Fibroblast of skin of left quadriceps (primary cell): ENCODE results near the gene GADD45G.

ENCODE experiments used
- DNase-seq, 2 experiments: peaks; one replicate each; pipeline ENCODE4 v3.0.0-alpha.2; 2013; ENCODE audit warnings: low read depth in 2 of 2

Gene GADD45G

DNA sequence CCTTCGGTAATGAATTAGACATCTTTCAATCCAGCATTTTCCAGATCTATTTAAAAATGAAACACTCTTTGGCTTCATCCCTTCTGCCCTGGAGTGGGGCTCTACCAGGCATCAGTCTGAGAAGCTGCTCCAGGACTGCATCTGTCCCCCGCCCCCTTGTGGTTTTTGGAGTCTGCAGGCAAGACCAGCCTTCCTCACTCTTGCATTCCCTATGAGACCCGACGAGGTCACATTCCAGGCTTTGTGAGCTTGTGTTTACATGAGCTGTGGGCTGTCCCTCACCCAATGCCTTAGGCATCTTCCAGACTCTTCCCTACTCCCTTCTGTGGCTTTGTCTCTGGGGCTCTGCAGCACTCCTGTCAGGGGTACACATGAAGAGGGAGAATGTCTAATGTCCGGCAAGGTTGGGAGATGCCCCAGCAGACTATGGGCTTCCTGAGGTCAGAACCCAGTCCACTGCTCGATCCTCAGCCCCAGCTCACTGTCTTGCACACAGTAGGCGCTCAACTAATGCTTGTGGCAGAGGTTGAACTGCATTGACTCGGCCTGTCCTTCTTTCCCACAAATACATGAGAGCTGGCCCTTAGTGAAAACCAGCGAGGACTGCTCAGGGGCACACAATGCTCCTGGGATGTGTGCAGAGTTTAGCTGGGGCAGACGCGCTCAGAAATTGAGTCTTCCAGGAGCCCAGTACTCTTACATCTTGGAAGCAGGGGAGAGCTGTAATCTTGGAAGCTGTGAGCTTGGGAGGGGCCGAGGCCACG lies 11.7 kb upstream of the GADD45G start:
- DNase-seq = no peak

DNA sequence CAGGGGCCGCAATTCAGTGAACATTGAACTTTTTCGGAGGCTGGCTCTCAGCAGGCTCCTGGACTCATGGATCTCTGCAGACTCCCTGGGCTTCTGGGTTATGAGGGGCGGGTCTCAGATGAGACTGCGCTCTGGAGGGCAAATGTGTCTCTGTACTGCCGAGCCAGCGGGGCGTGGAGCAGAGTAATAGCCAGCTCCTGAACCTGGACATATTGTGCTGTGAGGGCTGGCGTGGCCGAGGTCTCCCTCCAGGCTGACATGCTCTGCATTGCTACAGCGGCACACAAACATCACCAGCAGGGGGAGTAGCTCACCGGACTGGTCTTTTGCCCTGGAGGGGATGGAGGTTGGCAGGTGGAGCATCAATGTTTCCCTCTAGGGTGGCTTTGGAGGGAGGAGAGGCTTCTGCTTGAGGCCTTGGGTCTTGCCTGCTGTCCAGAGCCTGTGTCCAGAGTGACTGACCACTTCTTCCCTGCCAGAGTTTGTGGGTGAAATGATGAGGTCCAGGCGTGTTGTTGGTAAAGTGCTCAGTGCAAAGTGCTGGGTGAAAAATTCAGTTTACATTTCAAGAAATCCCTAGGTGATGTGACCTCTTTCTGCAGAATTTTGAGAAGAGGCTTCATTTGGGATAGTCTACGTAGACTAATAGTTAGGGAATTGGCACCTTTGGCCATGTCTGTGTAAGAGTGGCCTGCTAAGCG lies 10.9 kb upstream of the GADD45G start:
- DNase-seq = no peak

GRCh38 chr9:89594811-89595550 lies 9.8 kb upstream of the GADD45G start:
- DNase-seq = no peak

GRCh38 chr9:89595646-89596045 lies 9.2 kb upstream of the GADD45G start:
- no peak for DNase-seq

DNA sequence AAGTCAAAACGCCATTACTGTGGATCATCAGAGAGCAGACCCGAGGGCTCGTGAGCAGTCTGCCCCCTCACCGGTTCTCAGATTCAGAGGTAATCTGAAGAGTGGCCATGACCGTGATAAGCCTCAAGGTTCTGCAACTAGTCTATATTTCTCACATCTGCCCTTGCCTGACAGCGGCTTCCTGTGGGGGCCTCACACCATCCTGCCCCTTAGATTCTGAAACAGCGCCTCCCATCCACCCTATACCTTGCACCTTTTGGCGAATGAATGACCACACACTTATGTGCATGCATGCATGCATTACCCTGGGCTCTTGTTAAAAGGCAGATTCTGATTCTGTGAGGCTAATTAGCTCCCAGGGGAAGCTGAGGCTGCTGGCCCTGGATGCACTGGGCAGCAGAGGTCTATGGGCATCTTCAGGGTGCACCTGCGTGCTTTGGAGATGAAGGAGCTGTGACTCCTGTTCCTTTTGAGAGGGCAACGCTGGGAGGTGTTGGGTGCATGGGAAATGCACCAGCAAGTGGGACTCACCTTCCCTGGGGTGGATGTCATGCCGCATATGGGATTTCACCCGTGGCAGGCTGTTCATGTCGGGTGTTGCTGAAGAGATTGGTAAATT lies 7.8 kb upstream of the GADD45G start:
- no peak for DNase-seq

- DNase-seq = no peak
Observed at GRCh38 chr9:89597711-89598362, 7.0 kb upstream of the GADD45G start.

DNA sequence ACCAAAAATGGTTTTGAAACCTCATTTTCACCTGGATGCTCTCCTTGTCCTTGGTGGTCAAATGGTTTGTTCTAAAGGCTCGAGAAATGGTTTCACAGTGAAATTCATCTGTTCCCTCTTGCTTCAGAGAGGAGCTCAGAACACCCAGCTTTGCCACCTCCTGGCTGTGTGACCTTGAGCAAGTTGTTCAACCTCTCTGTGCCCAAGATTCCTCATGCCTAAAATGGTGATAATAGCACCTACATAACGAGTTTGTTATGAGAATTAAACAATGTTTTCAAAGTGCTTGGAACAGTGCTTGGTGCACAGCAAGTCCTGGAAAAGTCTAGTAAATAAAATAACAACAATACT lies 6.5 kb upstream of the GADD45G start:
- no peak for DNase-seq

- no peak for DNase-seq
Observed at GRCh38 chr9:89598926-89599325, 5.9 kb upstream of the GADD45G start.

DNA sequence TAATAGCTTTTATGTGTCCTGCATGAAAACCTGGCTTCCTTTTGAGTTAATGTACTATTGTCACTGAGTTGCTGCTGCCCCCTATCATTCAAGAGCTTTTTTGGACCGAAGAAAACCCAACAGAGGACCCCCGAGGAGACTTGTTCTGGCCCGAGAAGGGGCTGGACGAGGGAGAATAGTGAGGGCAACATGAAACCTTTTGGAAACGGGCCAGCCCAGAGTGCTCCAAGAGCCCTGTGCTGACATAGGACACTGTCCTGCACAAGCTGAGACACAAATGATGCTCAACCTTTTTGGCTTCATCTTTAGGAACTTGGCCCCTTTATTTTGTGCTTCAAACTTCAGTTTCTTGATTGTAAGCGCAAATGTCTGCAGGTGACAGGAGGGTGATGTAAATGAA lies 4.0 kb upstream of the GADD45G start:
- no peak for DNase-seq

DNA sequence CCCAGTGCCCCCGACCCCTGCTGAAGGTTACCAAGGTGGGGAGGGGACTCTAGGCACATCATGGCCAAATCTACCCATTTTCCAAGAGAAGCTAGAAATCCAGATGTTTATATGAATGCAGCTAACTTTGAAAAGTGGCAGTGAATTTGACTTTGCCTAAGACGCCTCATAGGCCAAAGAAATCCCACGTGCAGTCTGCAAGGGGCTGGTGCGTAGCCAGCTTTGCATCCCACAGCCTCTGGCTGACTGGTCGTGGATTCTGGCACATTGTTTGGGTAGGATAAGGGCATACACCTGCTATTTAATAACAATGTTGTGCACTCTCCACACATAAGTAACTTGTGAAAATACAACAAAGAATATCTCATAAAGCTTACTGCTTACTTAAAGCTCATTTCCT lies 3.5 kb upstream of the GADD45G start:
- DNase-seq = no peak

DNA sequence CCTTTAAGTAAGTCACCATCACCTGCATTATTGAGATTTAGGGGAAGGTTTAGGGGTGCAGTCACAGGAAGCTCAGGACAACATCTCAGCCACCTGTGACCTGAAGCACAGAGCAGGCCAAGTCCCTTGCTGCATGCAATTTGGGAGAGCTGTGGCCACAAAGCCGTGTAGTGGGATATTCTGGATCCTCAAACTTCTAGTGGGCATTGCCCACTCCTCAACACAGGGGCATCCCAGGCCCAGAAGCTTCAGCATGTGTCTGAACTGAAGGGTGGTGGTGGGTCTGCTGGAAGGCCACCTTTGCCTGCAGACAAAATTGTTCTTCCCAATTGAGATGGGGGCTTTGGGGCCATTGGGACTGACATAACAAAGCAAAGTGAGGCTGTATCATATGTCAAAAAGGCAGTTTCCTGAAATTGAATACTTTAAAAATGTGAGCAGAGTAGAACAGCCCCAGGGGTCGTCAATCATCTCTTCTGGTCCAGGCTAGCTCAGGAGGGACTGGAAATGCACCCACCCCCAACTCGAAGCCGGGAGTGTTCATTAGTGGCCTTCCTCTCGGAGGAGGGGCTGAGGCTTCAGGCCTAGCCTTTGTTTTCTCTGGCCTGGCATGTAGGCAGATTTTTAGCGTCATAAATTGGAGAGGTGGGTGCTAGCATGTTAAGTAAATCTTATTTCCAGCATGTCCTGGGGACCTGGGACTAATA lies 2.8 kb upstream of the GADD45G start:
- no peak for DNase-seq

- DNase-seq = peak in 1 of 2 experiments; percentile 60
Observed at GRCh38 chr9:89602978-89603766, 1.6 kb upstream of the GADD45G start.

DNA sequence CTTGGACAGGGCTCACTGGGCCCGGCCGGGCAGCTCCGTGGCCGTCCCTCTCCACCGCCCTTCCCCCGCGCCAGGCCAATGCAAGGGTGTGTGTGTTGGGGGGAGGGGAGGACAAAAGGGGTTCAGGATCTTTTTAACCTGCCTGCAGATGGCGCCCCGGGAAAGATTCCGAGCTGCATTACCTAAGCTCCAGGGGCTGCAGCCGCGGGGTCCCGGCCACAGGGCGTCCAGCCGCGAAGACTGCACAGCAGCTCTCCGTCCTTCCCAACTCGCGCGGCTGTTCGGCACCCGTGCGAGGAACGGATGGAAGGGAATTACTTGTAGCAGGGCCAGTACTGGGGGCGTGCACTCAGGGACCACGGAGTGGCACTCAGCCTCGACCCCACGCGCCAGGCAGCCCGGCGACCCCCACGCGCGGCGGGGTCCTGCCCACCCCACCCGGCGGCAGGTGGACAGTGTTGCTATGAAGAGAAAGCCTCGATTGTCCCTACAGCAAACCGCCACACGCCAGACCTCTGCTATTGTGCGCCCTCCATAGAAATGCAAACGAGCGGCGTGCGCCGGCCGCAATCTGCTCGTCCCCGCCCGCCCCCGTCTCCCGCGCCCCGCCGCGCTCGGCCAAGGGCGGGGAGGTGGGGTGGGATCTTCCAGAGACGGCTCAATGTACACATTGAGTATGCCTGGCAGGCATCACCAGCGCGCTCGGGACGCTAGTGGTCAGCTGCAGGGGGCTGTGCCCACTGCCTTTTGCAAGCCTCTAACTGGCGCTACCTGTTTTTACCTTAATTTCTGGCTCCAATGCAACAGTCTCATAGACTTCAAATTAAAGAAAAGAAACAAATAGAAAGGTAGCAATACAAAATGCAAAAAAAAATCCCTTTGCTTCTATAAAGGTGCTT lies 796 bp upstream of the GADD45G start:
- no peak for DNase-seq

- DNase-seq = no peak
Observed at GRCh38 chr9:89605465-89606048, 745 bp downstream of the GADD45G start.

GRCh38 chr9:89606049-89606623 lies 1.3 kb downstream of the GADD45G start:
- no peak for DNase-seq

DNA sequence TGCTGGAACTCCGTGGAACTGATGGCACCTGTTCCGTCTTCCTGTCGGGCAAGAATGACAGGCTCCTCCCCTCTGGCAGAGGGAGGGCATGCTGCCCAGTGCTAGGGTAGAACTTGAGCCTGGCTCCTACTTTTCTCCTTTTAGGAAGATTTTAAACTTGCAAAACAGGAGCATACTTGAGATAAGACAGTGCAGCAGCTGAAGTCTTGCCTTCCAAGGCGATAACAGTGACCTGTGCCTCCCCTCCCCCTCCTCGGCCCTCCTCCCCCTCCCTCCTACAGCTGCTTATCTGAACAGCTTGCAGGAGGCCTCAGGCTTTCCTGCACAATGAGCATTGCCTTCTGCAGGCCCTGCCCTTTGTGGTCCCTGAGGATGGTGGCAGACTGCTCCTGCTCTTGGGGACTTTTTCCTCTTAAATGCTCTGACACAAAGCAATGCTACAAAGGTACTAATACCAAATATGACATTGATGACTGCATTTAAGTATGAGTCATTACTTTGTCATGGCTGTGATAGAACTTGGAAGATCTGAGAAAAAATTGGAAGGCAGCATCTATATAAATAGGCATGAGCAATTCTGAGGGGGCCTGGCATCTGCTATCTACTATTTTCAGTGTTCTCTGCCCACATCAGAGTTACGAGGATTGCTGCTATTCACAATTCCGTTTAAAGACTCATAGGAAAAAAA lies 2.0 kb downstream of the GADD45G start:
- DNase-seq = no peak

DNA sequence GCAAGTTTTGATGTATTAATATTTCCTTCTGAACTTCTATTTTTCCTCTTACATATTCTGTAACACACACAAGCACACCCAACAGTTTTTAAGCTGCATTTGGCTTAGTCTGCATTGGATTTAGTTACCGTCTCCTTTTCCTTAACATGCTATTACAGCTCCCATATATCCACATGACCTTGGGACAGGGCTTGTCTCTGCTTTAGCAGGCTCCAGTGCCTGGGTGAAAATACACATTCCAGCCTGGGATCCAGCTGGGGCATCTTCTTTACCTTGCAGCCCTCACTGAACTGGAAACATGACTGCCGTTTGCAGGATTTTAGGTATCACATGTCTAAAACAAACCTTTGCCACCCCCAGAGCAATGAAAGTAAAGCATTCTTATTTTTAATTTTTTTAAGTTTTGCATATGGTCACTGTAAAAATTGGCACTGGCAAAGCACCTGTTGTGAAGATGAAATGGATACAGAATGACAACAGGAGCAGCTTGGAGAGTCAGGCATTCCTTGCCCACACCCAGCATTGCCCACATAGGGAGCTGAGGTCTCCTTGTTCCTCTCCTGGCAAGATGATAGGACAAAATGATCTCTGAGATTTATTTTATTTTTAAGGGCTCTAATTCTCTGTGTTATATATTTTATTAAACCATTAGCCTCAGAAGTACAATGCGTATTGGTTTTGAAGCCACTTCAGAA lies 4.0 kb downstream of the GADD45G start:
- DNase-seq = no peak
